ENCODE measurements around the gene RNF223.

RNF223 gene

GRCh38 chr1:1024149-1024770 is 49.8 kb downstream of the RNF223 start:
- no peak overlapping the region for H3K4me3 ChIP-seq (ENCODE audit: low read depth, low read length)
- DNase-seq (ENCODE audit: low read depth) = no peak
- in situ Hi-C loops (cut with HindIII; ENCODE audit: low sequenced_read_pairs) = no loop called here
- no peak for TF ChIP-seq CTCF (IDR thresholded peaks at IDR 0.05; ENCODE audit: low read depth, low read length, missing control alignments)

- no peak for DNase-seq (ENCODE audit: low read depth)
- H3K4me3 ChIP-seq (ENCODE audit: low read depth, low read length) = no peak overlapping the region
- TF ChIP-seq CTCF (IDR thresholded peaks at IDR 0.05; ENCODE audit: low read depth, low read length, missing control alignments) = no peak
- in situ Hi-C loops (cut with HindIII; ENCODE audit: low sequenced_read_pairs) = no loop called here
Measured at GRCh38 chr1:1023700-1024099, 50.4 kb downstream of the RNF223 start.

- in situ Hi-C loops (cut with HindIII; ENCODE audit: low sequenced_read_pairs) = no loop called here
- DNase-seq (ENCODE audit: low read depth) = no peak
- no peak for TF ChIP-seq CTCF (IDR thresholded peaks at IDR 0.05; ENCODE audit: low read depth, low read length, missing control alignments)
- H3K4me3 ChIP-seq (ENCODE audit: low read depth, low read length) = no peak overlapping the region
Measured at GRCh38 chr1:1022302-1023009, 51.6 kb downstream of the RNF223 start.

- no peak for TF ChIP-seq CTCF (IDR thresholded peaks at IDR 0.05; ENCODE audit: low read depth, low read length, missing control alignments)
- peak overlapping the region; percentile 52 for H3K4me3 ChIP-seq (ENCODE audit: low read depth, low read length)
- in situ Hi-C loops (cut with HindIII; ENCODE audit: low sequenced_read_pairs) = no loop called here
- DNase-seq (ENCODE audit: low read depth) = no peak
Measured at GRCh38 chr1:1021920-1022259, 52.2 kb downstream of the RNF223 start.

- no peak for TF ChIP-seq CTCF (IDR thresholded peaks at IDR 0.05; ENCODE audit: low read depth, low read length, missing control alignments)
- DNase-seq (ENCODE audit: low read depth) = no peak
- in situ Hi-C loops (cut with HindIII; ENCODE audit: low sequenced_read_pairs) = no loop called here
- H3K4me3 ChIP-seq (ENCODE audit: low read depth, low read length) = peak overlapping the region; percentile 52
Measured at GRCh38 chr1:1021010-1021919, 52.8 kb downstream of the RNF223 start.

Measured in astrocyte of the cerebellum (primary cell).